ENCODE measurements around the gene PLIN1.

The PLIN1 gene

DNA sequence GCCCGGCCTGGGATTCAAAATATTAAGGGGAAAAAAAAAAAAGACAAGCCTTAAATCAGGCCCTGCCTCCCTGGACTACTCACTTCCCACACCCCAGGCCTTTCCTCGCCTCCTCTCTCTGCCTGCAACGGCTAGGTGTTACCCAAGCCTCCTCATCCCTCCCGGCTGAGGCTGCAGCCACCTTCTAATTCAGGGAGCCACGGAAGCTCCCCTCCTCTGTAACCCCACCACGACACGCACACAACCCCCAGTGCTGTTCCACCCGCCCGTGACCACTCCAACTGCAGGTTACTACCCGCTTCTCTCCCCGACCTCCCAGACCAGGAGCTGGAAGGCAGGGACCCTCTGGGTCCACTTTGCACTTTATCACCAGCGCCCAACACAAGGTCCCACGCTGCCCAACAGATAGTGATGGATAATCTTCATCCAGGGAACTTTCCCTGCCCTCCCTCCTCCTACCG, 24.8 kb downstream of the PLIN1 start:
- DNase-seq (ENCODE audit: low spot score) = no peak

DNA sequence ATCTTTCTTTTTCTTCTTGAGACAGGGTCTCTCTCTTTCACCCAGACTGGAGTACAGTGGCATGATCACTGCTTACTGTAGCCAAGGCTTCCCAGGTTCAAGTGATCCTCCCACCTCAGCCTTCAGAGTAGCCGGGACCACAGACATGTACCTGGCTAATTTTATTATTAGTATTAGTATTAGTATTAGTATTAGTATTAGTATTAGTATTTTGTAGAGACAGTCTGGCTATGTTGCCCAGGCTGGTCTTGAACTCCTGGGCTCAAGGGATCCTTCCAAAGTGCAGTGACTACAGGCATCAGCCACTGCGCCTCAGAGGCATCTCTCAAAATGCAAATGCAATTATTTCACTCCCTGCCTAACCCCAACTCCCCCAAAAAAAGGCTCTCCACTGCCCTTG, 25.6 kb downstream of the PLIN1 start:
- no peak for DNase-seq (ENCODE audit: low spot score)

DNA sequence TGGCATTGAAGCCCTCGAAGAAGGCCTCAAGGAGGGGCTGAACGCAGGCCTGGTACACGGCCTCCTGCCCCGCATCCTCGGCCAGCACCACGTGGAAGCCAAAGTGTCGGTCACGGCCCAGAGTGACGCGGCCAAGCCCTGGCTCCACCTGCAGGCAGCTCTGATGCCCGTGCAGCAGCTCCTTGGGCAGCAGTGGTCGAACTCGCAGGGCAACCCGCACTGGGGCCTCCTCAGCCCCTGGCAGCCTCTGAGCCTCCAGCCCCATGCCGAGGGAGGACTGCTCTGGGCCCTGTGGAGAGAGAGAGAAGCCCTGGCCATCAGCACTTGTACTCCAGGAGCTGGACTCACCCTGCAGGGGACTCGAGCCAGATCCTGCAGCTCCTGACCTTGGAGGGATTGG, 26.5 kb downstream of the PLIN1 start:
- DNase-seq (ENCODE audit: low spot score) = no peak

DNA sequence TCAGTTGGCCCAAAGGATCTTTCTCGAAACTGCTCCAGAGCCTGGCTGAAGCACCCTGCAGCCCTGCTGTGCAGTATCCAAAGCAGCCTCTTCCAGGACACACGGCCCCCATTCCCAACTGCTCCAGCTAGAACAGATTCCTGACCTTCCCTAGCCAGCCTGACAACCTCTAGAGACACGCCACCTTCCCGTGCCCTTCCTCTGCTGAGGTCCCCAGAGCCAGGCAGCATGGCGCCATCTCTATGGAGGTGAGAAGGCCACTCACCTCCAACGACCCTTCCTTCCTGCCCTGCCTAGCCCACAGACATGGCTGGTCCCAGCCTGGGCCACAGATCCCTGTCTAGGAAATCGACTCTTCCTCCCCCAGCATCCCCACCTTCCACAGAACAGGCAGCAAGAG, 27.0 kb downstream of the PLIN1 start:
- no peak for DNase-seq (ENCODE audit: low spot score)

DNA sequence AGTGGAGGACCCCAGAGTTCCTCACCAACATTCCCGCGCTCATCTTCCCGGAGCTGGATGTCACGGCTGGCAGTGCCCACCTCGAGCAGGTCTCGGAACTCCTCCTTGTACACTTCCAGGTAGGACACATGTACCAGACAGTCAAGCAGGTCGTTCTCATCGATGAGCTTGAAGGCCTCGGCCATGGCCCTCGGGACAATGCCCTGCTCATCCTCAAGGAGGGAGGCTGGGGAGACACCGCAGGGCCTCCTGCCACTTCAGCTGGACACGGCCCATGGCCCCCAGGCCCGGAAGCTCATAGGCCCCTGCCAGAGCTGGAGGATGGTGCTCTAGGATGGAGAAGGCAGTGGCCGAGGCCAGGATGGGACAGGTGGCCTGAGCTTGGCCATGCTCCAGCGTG, 29.5 kb downstream of the PLIN1 start:
- DNase-seq (ENCODE audit: low spot score) = no peak

DNA sequence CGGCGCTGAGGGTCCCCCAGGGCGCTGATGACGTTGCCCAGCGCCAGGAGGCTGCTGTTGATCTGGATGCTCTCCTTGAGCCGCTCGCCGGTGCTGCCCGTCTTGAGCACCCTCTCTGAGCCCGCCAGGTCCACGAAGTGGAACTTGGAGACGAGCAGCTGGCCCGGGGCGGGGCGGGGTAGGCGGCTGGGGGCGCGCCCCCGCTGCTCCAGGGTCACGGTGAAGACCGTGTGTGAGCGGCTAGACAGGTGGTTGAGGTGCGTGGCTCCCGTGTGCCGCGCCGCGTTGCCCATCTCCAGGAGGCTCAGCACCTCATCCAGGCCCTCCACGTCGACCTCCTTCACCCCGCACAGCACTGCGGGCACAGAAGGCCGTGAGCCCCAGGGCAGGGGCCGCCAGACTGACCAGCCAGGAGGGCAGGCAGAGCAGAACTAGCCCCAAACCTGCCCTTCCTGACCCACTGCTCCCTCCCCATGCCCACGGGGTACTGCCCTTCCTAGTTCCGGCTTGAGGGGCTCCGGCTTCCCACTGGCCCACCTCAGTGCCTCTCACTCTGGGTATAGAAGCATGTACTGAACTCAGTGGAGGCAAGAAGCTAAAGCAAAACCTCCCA, 30.0 kb downstream of the PLIN1 start:
- no peak for DNase-seq (ENCODE audit: low spot score)

DNA sequence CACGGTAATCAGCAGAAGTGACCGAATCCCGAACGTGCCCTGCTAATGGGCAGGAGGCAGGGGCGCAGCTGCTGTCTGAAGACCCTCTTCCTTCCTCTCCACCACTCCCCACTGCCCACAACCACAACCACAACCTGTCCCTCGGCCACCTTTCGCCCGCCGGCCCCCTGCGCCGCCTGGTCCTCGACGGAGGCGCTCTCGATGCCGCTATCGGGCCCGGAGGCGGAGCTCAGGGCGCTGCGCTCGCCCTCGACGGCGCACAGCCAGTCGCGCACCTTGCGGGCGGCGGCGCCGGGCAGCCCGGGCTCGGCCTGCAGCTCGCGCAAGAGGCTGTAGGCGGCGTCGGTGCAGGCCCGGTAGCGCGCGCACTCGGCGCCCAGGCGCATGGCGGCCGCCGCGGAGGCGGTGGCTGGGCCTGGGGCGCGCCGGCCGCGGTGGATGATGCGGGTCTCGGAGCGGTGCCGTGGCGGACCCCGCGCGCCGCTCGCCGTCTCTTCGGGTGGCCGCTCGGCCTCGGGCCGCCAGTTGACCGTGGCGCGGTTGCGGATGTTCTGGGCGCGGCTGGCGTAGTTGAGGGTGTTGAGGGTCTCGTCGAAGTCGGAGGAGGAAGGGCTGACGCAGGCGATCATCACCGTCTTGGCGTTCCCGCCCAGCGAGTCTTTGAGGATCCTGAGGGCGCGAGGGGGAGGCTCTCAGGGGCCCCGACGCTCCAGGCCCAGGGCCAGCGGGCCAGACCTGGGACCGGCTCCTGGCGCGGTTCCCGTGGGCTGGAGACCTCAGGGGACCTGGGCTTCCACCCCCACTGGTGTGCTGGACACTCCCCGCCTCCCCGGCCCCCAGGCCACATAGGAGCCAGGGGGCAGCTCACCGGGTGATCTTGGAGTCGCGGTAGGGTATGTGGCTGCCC, 30.8 kb downstream of the PLIN1 start:
- no peak for DNase-seq (ENCODE audit: low spot score)

DNA sequence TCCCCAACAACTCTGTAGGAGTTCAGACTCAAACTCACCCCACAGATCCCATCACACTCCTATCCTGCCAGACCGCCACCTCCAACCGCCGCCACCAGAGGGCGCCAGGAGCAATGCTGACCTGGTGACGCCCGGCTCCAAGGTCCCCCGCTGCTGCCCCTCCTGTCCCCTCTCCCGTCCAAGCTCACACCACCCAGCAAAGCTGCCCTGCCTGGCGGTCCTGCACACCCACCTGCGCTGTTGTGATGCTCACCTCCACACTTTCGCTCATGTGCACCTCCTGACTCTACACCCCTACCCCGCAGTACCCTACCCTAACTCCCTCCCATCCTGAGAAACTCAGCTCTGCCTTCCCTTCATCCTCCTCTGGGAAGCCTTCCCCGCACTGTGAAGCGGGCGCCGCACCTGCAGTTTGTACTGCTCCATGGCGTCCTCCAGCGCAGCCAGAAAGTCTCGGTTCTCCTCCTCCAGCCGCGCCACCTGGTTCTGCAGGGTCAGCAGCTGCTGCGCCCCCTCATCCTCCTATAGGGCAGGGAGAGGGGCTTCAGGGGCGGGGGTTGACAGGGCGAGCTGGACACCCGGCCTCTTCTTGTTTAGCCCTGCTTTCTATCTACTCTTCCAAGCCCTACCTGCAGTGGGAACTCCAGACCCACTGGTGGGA, 31.8 kb downstream of the PLIN1 start:
- peak; percentile 56 for DNase-seq (ENCODE audit: low spot score)

DNA sequence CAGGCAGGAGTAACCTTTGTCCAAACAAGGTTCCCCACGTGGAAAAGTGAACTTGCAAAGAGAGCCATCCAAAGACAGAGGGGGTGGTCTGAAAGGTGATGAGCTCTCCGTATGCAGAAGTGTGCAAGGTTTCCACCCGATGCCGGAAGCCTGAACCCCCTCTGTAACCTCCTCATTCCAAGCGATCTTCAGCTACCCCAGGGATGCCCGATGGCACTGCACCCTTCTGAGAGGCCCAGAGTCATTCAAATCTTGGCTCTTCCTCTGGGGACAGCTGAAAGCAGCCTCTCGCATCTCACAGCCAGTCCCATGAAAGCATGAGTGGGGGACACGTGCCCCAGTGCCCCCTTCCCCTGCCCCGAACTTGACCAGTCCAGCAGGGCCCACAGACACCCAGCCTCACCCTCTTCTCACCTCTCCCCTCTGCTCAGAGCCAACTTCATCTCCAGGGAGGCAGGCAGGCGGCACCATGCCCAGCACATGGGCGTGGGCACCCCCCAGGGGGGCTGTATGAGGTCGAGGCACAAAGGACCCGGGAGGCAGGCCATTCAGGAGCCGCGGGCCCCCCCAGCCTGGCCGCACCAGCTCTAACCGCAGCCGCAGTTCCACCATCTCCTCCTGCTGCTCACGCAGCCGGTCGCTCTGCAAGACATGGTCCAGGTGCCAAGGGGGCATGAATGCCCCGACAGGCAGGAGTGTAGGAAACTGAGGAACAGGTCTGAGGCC, 32.6 kb downstream of the PLIN1 start:
- no peak for DNase-seq (ENCODE audit: low spot score)

DNA sequence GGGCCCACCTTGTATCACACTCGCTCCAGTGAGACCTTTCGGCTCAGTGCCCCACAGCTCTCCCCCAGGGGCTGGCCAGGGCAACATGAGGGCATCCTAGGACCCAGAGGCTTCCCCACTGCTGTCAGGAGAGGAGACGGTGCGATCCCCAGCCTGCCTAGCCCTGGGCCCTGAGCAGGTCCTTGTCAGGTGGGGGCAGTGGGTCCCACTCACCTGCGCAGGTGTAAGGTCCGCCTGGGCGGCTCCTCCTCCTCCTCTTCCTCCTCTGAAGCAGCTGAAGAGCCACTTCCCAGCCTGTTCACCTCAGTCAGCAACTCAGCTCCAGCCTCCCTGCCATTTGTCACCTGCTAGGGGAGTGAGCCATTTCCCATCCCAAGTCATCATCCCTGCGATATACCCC, 33.5 kb downstream of the PLIN1 start:
- DNase-seq (ENCODE audit: low spot score) = no peak

DNA sequence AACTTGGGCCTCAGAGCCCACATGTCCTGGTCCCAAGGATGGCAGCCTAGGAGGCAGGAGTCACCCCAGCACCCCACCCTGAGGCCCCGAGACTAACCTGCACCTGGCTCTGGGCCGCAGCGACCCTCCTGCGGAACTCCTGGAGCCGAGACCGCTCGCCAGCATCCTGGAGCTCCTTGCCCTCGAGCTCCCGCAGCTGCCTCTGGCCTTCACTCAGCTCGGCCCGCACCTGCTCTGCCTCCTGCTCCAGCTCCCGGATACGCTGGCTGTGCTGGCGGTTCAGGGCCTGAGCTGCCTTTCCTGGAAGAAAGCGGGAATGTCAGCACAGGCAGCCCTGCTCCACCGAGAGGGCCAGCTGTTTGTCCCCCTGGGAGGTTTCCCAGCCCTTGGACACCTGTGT, 37.1 kb downstream of the PLIN1 start:
- DNase-seq (ENCODE audit: low spot score) = no peak

DNA sequence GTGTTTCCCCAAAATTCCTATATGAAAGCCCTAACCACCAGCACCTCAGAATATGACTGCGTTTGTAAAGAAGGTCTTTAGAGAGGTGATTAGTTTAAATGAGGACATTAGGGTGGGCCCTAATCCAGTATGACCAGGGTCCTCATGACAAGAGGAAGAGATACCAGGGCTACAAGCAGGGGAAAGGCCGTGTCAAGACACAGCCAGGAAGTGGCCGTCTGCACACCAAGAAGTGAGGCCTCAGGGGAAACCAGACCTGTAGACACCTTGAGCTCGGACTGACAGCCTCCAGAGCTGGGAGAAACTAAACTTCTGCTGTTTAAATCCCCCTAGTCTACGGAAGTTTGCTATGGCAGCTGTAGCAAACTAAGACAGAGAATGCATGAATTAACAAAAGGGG, 38.1 kb downstream of the PLIN1 start:
- DNase-seq (ENCODE audit: low spot score) = no peak

DNA sequence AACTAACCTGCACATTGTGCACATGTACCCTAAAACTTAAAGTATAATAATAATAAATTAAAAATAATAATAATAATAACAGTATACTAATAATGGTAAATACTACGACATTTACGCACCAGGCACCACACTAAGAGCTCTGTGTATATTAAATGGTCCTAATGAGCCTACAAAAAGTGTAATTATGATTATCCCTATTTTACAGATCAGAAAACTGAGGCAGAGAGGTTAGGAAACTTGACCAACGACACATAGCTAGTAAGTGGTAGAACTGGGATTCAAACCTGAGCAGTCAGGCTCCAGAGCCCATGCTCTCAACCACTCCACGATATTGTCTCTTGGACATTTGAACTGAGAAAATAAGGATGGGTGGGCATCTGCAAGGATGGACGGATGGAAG, 38.9 kb downstream of the PLIN1 start:
- no peak for DNase-seq (ENCODE audit: low spot score)

DNA sequence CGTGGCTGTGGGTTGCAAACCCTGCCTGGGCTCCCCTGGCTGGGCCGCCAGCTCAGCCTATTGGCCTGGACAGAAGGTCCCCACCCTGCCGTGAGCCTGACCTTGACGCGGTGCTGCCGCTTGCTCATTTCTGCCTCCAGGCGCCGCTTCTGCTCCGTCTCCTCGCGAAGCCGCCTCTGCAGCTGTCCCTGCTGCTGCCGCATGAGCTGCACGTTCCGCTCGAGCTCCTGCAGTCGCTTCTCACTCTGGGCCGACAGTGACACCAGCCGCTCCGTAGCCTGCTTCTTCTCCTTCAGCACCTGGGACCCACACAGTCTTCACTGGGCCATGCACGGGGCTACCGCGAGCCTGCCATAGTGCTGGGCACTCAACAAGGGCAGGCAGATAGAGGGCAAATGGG, 45.6 kb downstream of the PLIN1 start:
- DNase-seq (ENCODE audit: low spot score) = no peak

DNA sequence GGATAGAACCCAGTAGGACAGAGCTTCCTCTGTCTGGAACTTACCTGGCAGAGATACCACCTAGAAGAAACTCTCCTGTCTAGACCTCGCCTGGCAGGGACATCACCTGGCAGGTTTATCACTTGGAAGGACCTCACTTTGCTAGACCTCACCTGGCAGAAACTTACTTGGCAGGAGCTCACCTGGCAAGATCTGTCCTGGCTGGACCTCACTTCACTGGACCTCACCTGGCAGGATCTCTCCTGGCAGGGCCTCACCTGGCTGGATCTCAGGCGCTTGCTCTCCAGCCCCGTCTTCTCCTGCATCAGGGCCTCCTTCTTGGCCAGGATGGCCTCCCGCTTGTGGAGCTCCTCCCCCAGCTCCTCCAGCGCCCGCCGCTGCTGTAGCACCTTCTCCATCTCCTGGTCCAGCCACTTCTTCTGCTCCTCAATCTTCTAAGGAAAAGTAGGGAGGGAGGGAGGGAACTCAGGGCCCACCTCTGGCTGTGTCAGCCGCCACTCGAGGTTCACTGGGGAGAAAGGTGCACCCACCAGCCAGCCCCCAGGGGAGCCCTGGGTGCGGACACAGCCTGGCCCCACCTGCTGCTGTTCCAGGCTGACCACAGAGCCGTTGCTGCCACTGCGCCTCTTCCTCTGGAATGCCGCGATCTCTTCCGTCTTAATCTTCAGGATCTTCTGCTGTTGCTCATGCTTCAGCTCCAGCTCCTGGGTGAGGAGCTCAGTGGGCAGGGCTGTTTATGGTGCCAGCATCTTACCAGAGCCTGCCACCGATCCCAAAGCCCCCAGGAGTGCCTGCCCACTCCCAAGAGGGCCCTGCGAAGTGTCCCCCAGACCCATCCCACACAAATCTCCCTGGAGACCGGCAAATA, 46.4 kb downstream of the PLIN1 start:
- DNase-seq (ENCODE audit: low spot score) = no peak

DNA sequence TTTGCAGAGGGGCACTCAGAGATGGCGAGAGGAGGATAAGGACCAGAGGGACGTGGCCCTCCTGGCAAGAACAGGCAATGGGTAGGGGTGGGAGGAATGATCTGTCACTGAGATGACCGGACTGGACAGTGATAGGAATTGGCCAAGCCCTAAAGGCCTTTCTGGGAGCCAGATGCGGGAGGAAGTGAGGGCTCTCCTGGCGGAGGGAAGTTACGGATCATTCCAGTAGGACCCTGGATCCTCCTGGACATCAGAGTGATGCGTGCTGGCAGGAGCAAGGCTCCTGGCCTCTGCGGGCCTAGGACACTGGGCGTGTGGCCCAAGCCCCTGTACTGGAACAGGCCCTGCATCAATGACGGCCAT, 47.3 kb downstream of the PLIN1 start:
- no peak for DNase-seq (ENCODE audit: low spot score)

DNA sequence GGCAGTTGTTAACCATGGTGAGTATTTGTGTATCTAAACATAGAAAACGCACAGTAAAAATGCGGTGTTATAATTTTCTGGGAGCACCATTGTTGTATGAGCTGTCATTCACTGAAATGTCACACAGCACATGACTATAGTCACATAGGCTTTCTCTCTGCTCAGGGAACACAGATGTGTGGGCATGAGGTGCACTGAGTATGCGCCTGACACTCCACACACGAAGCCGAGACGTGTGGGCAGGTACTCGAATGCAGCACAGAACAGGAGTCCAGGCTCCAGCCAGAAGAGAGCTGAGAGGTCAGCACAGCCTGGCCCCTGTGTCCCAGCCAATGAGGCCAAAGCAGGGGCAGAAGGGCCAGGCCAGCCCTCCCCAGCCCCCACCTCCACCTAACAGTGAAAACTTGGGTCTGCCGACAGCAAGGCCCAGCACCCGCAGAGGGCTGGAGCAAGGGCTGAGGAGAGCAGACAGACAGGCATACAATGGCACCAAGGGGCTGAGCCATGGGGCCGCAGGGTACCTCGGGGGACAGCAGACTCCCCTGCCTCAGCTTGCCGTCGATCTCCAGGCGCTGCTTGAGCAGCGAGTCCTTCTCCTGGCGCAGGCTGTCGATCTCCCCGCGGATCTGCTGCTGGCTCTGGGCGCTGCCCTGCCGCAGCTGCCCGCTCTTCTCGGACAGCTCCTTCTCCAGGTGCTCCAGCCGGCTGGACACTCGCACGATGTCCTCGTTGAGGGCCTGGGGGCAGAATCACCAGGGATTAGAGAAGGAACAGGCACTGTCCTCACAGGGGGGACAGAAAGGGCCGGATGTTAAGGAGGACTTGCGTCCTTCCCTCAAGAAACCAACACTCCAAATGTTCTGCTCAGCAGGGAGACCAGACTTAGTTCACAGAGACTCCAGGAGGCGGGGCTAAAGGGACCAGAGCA, 47.9 kb downstream of the PLIN1 start:
- no peak for DNase-seq (ENCODE audit: low spot score)

DNA sequence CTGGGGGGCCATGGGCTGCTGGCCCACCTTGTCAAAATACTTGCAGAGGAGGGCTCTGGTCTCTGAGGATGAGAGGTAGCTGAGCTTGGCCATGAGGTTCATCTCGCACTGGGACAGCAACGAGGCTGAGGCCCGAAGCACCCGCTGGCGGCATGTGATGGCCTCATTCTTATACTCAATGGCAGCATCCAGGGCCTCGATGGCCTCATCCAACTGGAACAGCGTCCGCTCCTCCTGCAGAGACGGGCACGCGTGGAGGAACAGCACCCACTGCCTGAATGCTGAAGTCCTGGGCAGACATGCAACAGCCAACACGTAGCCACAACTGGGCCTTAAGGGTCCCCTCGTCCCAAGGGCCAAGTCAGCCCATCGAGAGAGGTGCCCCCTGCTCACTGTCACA, 48.9 kb downstream of the PLIN1 start:
- no peak for DNase-seq (ENCODE audit: low spot score)

DNA sequence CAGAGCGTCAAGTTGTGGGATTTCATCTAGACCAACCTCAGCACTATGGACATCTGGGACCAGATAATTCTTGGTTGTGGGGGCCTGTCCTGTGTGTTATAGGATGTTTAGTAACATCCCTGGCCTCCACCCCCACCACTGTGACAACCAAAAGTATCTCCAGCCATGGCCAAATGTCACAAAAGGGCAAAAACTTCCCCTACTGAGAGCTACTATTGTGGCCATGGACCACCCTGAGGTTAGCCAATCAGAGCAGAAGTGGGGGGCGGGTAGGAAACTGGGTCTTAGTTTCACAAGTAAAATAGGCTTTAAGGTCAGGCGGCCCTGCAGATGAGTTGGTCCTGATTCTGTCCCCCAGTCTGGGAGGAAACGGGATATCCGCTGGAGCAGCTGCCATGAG, 49.3 kb downstream of the PLIN1 start:
- DNase-seq (ENCODE audit: low spot score) = no peak

Measured in kidney tubule cell (primary cell).